ENCODE results near the gene ANKRD29. TPM values are rescaled to one million over a fixed set of nuclear protein-coding genes. Genes with fewer than 3 reads are reported as not detected.
"Not testable (repeated sequence)": the region's sequence is repeated elsewhere in the genome, so short reads cannot be mapped to it uniquely, and the experiment has no call there.

The ANKRD29 gene
- total and polyA plus RNA-seq, 9 donors, result 2.1 to 5.5 (median 3.3) TPM

DNA sequence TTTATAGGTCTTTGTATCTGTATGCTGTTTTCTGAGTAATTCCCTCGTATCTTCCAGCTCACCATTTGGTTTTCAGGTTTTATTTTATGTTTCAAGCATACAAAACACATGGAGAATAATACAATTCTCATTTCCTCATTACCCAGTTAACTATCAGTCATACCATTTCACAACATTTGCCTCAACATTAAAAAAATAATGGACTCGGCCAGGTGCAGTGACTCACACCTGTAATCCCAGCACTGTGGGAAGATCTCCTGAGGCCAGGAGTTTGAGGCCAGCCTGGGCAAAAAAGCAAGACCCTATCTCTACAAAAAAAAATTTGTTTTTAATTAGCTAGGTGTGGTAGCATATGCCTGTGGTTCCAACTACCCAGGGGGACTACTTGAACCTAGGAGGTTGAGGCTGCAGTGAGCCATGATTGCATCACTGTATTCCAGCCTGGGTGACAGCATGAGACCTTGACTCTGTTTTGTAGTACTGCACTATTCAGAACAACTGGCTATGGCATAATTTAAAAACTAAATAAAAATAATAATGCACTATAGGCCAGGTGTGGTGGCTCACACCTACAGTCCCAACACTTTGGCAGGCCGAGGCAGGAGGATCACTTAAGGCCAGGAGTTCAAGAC, 96.7 kb downstream of the ANKRD29 start:
- 70% methylated on average over 2 of the region's 3 CpGs for WGBS (ENCODE audit: insufficient coverage)
- DNase-seq, result no peak
- H3K4me1 ChIP-seq (ENCODE audit: control insufficient read depth, insufficient read depth, low read length), result no peaks in the 10 kb centered on the region
- peaks cover 41% of the 10 kb centered on the region for H3K36me3 ChIP-seq (ENCODE audit: control insufficient read depth, insufficient read depth, low read length)
- no peaks in the 10 kb centered on the region for H3K9me3 ChIP-seq (replicated peaks; ENCODE audit: control insufficient read depth, low read depth, low read length)
- H3K27ac ChIP-seq (ENCODE audit: low read length), result no peak overlapping the region
- no peak overlapping the region for H3K4me3 ChIP-seq (ENCODE audit: low read length)
- H3K27me3 ChIP-seq (ENCODE audit: control insufficient read depth, insufficient read depth, low read length), result no peaks in the 10 kb centered on the region

- no peak overlapping the region for H3K4me3 ChIP-seq (ENCODE audit: low read length)
- no peaks in the 10 kb centered on the region for H3K4me1 ChIP-seq (ENCODE audit: control insufficient read depth, insufficient read depth, low read length)
- no peak overlapping the region for H3K27ac ChIP-seq (ENCODE audit: low read length)
- no peaks in the 10 kb centered on the region for H3K9me3 ChIP-seq (replicated peaks; ENCODE audit: control insufficient read depth, low read depth, low read length)
- no peaks in the 10 kb centered on the region for H3K27me3 ChIP-seq (ENCODE audit: control insufficient read depth, insufficient read depth, low read length)
- H3K36me3 ChIP-seq (ENCODE audit: control insufficient read depth, insufficient read depth, low read length), result peaks cover 46% of the 10 kb centered on the region
- no peak for DNase-seq
- WGBS (ENCODE audit: insufficient coverage), result 100% methylated on average over 1 of the region's 2 CpGs
Measured at GRCh38 chr18:23563377-23564043, 99.2 kb downstream of the ANKRD29 start.

- no peak for DNase-seq
- 93% methylated on average over 3 of the region's 4 CpGs for WGBS (ENCODE audit: insufficient coverage)
- peaks cover 61% of the 10 kb centered on the region for H3K36me3 ChIP-seq (ENCODE audit: control insufficient read depth, insufficient read depth, low read length)
- H3K9me3 ChIP-seq (replicated peaks; ENCODE audit: control insufficient read depth, low read depth, low read length), result no peaks in the 10 kb centered on the region
- no peaks in the 10 kb centered on the region for H3K4me1 ChIP-seq (ENCODE audit: control insufficient read depth, insufficient read depth, low read length)
- no peak overlapping the region for H3K4me3 ChIP-seq (ENCODE audit: low read length)
- no peaks in the 10 kb centered on the region for H3K27me3 ChIP-seq (ENCODE audit: control insufficient read depth, insufficient read depth, low read length)
- H3K27ac ChIP-seq (ENCODE audit: low read length), result no peak overlapping the region
Measured at GRCh38 chr18:23560186-23560585, 102.5 kb downstream of the ANKRD29 start.

GRCh38 chr18:23557511-23557910, 105.2 kb downstream of the ANKRD29 start:
- not testable (repeated sequence) for H3K4me3 ChIP-seq (ENCODE audit: low read length); H3K27me3 ChIP-seq (ENCODE audit: control insufficient read depth, insufficient read depth, low read length); H3K27ac ChIP-seq (ENCODE audit: low read length); DNase-seq; H3K9me3 ChIP-seq (replicated peaks; ENCODE audit: control insufficient read depth, low read depth, low read length)
- 84% methylated on average over 4 of the region's 8 CpGs for WGBS (ENCODE audit: insufficient coverage)
- Histone ChIP-seq H3K36me3 (ENCODE audit: control insufficient read depth, insufficient read depth, low read length) (peaks cover 74% of the 10 kb centered on the region), H3K4me1 (ENCODE audit: control insufficient read depth, insufficient read depth, low read length) (peaks cover 18% of the 10 kb centered on the region)

GRCh38 chr18:23556145-23556780, 106.4 kb downstream of the ANKRD29 start:
- Histone ChIP-seq H3K4me1 (ENCODE audit: control insufficient read depth, insufficient read depth, low read length) (peaks cover 28% of the 10 kb centered on the region), H3K27me3 (ENCODE audit: control insufficient read depth, insufficient read depth, low read length) (no peaks in the 10 kb centered on the region), H3K9me3 (replicated peaks; ENCODE audit: control insufficient read depth, low read depth, low read length) (no peaks in the 10 kb centered on the region), H3K27ac (ENCODE audit: low read length) (no peak overlapping the region), H3K4me3 (ENCODE audit: low read length) (no peak overlapping the region), H3K36me3 (ENCODE audit: control insufficient read depth, insufficient read depth, low read length) (peaks cover 78% of the 10 kb centered on the region)
- WGBS (ENCODE audit: insufficient coverage), result 91% methylated on average over 18 of the region's 19 CpGs
- no peak for DNase-seq

- Histone ChIP-seq H3K27ac (ENCODE audit: low read length) (peak overlapping the region; percentile 91), H3K27me3 (ENCODE audit: control insufficient read depth, insufficient read depth, low read length) (no peaks in the 10 kb centered on the region), H3K4me1 (ENCODE audit: control insufficient read depth, insufficient read depth, low read length) (peaks cover 28% of the 10 kb centered on the region), H3K9me3 (replicated peaks; ENCODE audit: control insufficient read depth, low read depth, low read length) (no peaks in the 10 kb centered on the region), H3K4me3 (ENCODE audit: low read length) (no peak overlapping the region), H3K36me3 (ENCODE audit: control insufficient read depth, insufficient read depth, low read length) (peaks cover 71% of the 10 kb centered on the region)
- WGBS (ENCODE audit: insufficient coverage), result 83% methylated on average over 2 of the region's 6 CpGs
- peak; percentile 80 for DNase-seq
Measured at GRCh38 chr18:23553887-23554286, 108.8 kb downstream of the ANKRD29 start.

DNA sequence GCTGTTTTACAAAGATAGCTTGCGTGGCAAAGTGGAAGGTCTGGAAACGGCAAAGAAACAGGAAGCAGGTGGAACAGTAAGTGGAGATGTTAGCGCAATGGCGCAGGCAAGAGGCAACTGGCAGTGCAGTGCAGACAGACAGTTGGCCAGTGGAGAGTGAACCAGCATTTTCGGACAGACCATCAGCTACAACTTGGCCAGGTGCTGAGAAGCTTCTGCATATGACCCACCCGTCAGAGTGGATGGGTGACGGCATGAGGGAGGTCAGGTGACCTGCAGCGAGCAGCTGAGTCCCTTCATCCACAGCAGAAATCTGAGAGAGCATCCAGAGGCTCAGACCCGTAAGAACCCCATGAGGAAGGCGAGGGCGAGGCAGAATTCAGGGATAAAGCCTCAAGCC, 110.2 kb downstream of the ANKRD29 start:
- peaks cover 68% of the 10 kb centered on the region for H3K36me3 ChIP-seq (ENCODE audit: control insufficient read depth, insufficient read depth, low read length)
- no peaks in the 10 kb centered on the region for H3K9me3 ChIP-seq (replicated peaks; ENCODE audit: control insufficient read depth, low read depth, low read length)
- peak; percentile 57 for DNase-seq
- no peaks in the 10 kb centered on the region for H3K27me3 ChIP-seq (ENCODE audit: control insufficient read depth, insufficient read depth, low read length)
- 81% methylated on average over 11 of the region's 11 CpGs for WGBS (ENCODE audit: insufficient coverage)
- H3K4me3 ChIP-seq (ENCODE audit: low read length), result no peak overlapping the region
- peak overlapping the region; percentile 91 for H3K27ac ChIP-seq (ENCODE audit: low read length)
- peaks cover 28% of the 10 kb centered on the region for H3K4me1 ChIP-seq (ENCODE audit: control insufficient read depth, insufficient read depth, low read length)

DNA sequence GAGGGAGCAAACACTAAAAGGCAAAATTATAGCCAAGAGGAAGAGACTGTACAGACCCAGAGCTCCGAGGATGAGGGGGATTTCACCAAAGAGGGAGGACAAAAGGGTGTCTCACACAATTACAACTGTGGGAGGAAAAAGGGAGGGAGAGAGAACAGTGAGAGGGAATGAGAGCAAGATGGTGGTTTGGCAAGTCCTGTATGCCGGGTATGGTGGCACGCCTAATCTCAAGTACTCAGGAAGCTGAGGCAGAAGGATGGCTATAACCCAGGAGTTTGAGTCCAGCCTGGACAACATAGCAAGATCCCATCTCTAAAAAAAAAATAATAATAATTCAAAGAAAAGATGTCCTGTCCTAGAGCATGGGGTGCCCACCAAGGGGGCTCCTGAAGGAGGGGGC, 110.7 kb downstream of the ANKRD29 start:
- Histone ChIP-seq H3K9me3 (replicated peaks; ENCODE audit: control insufficient read depth, low read depth, low read length) (no peaks in the 10 kb centered on the region), H3K27me3 (ENCODE audit: control insufficient read depth, insufficient read depth, low read length) (no peaks in the 10 kb centered on the region), H3K4me1 (ENCODE audit: control insufficient read depth, insufficient read depth, low read length) (peaks cover 28% of the 10 kb centered on the region), H3K27ac (ENCODE audit: low read length) (peak overlapping the region; percentile 91), H3K36me3 (ENCODE audit: control insufficient read depth, insufficient read depth, low read length) (peaks cover 68% of the 10 kb centered on the region), H3K4me3 (ENCODE audit: low read length) (no peak overlapping the region)
- no peak for DNase-seq
- WGBS (ENCODE audit: insufficient coverage), result 88% methylated on average over 1 of the region's 3 CpGs

DNA sequence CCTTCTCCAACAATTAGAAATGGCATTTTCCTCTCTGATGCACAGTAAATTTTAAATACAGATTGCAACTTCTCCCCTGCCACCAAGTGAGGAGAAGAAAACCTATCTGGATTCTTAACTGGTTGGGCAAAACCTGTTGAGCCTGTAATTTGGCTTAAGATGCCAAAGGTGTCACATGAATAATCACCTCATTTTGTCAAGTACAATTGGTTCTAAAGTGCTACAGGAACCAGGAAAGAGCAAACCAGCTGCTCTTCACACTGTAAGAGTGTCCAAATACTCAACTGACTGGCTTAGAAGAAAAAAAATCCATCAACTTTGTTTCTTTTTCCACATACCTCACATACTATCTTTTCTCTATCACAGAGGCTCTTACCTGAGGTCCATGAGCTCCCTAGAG, 111.8 kb downstream of the ANKRD29 start:
- no peaks in the 10 kb centered on the region for H3K27me3 ChIP-seq (ENCODE audit: control insufficient read depth, insufficient read depth, low read length)

More for the DNA sequence above, 111.8 kb downstream of the ANKRD29 start:
- Histone ChIP-seq H3K9me3 (replicated peaks; ENCODE audit: control insufficient read depth, low read depth, low read length) (no peaks in the 10 kb centered on the region), H3K4me3 (ENCODE audit: low read length) (no peak overlapping the region), H3K27ac (ENCODE audit: low read length) (no peak overlapping the region), H3K36me3 (ENCODE audit: control insufficient read depth, insufficient read depth, low read length) (peaks cover 66% of the 10 kb centered on the region), H3K4me1 (ENCODE audit: control insufficient read depth, insufficient read depth, low read length) (peaks cover 28% of the 10 kb centered on the region)
- DNase-seq, result no peak
